AG04449 (cell line): ENCODE measurements around the gene ARPC2.
A peak's percentile ranks its signal among the peaks of the same experiment; 100 is the strongest.
"Not testable (repeated sequence)": the region's sequence is repeated elsewhere in the genome, so short reads cannot be mapped to it uniquely, and the experiment has no call there.

Experiments used
- CTCF ChIA-PET: fragments of 350-600 bp; formaldehyde crosslinking; extraction: SDS; loops from one replicate; lab custom pipeline; 2021; ENCODE audit warnings: antibody characterized with exemption; lab: Yijun Ruan, JAX
- POLR2A ChIA-PET: fragments of 400-600, 350-600 bp; formaldehyde crosslinking; extraction: SDS; loops from one replicate; lab custom pipeline; 2020; ENCODE audit warnings: antibody characterized with exemption, inconsistent platforms; lab: Yijun Ruan, JAX
- DNase-seq: peaks from one replicate; pipeline ENCODE4 v3.0.0-alpha.2; 2010; ENCODE audit warnings: low read depth, low spot score
- H3K4me3 ChIP-seq: 2 replicates; pipeline ENCODE4 v1.5.1; 2011; ENCODE audit warnings: low read depth, mild to moderate bottlenecking, control low read depth, low read length
- TF ChIP-seq, protein P1 (sequence below): IDR thresholded peaks from one replicate; pipeline ENCODE4 v1.5.1; 2011; ENCODE audit warnings: mild to moderate bottlenecking, moderate library complexity, low read length, control low read depth, inconsistent platforms; ENCODE audit not compliant: insufficient read depth; ENCODE audit errors: missing control alignments

The ARPC2 gene

DNA sequence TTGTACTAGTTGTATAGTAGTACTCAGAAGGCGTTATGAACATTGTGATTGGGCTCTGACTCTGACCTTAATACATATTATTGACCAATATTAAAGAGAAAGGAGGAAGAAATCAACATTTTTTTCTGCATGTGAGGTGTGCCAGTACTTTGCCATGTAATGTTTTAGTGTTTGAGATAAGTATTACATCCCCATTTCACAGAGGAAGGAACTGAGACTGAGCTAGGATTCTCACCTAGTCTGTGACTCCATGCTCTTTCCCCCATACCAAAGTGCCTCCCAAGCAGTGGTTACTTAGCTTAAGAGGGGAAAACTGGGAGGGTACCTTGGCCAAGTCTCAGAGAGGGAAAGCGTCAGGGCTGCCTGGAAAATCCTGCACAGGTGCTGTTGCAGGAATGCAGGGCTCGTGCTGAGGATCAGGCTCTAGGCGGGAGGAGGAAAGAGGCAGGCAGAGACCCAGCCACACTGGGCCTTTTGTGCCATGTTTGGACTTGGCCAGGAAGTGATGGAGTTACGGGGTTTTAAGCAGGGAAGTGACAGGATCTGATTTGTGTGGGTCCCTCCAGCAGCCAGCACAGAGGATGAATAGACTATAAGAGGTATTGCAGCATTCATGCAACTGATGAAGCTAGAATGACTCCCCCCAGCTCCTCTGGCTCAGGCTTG is 55.0 kb downstream of the ARPC2 start:
- H3K4me3 ChIP-seq: peak overlapping the region; percentile 6
- CTCF ChIA-PET: interaction anchor here (0.7 to 10.0 kb wide), 33 partner anchors 8 to 375 kb away, joined by 3 to 193 read pairs (median 6); partner anchors contain the start of genes CATIP, GPBAR1 and TMBIM1
- TF ChIP-seq, protein P1, sequence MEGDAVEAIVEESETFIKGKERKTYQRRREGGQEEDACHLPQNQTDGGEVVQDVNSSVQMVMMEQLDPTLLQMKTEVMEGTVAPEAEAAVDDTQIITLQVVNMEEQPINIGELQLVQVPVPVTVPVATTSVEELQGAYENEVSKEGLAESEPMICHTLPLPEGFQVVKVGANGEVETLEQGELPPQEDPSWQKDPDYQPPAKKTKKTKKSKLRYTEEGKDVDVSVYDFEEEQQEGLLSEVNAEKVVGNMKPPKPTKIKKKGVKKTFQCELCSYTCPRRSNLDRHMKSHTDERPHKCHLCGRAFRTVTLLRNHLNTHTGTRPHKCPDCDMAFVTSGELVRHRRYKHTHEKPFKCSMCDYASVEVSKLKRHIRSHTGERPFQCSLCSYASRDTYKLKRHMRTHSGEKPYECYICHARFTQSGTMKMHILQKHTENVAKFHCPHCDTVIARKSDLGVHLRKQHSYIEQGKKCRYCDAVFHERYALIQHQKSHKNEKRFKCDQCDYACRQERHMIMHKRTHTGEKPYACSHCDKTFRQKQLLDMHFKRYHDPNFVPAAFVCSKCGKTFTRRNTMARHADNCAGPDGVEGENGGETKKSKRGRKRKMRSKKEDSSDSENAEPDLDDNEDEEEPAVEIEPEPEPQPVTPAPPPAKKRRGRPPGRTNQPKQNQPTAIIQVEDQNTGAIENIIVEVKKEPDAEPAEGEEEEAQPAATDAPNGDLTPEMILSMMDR: no peak
- no peak for DNase-seq
- POLR2A ChIA-PET: interaction anchor here (1.2 to 2.5 kb wide), 3 partner anchors 12 to 125 kb away, joined by 3 to 13 read pairs (median 6); no protein-coding TSS in a partner anchor

DNA sequence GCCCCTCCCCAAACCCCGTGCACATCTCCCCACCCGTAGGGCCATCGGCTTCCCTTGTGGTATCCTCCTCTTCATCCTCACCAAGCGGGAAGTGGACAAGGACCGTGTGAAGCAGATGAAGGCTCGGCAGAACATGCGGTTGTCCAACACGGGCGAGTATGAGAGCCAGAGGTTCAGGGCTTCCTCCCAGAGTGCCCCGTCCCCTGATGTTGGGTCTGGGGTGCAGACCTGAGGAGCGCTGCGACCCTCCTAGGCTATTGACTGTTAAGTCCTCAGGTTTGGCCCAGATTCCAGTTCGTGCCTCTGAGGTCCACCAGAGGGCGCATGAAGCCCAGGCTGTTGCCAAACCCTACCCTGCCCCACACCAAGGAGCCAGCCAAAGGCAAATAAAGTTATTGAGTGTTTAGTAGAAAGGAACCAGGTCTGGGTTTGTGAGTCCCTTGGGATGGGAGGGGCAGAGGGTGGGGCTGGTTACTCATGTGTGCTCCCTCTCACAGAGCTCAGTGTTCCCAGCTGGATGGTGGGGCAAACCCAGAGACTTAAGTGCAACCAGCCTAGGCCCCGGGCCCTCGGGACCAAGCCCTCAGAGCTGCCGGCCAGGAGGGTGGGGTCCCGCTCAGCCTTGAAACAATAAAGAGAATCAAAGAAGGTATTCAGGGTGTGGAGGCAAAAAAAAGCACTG is 55.7 kb downstream of the ARPC2 start:
- DNase-seq: peak; percentile 55
- TF ChIP-seq, protein P1: peak; percentile 91
- CTCF ChIA-PET: interaction anchor here (0.5 to 10.0 kb wide), 45 partner anchors 9 to 414 kb away, joined by 3 to 193 read pairs (median 5); partner anchors contain the start of genes CATIP, GPBAR1 and TMBIM1
- peak overlapping the region; percentile 0; the same call in 1 of the 2 replicates for H3K4me3 ChIP-seq
- POLR2A ChIA-PET: interaction anchor here (1.1 to 4.0 kb wide), 3 partner anchors 11 to 14 kb away, joined by 3 to 20 read pairs (median 4); no protein-coding TSS in a partner anchor

DNA sequence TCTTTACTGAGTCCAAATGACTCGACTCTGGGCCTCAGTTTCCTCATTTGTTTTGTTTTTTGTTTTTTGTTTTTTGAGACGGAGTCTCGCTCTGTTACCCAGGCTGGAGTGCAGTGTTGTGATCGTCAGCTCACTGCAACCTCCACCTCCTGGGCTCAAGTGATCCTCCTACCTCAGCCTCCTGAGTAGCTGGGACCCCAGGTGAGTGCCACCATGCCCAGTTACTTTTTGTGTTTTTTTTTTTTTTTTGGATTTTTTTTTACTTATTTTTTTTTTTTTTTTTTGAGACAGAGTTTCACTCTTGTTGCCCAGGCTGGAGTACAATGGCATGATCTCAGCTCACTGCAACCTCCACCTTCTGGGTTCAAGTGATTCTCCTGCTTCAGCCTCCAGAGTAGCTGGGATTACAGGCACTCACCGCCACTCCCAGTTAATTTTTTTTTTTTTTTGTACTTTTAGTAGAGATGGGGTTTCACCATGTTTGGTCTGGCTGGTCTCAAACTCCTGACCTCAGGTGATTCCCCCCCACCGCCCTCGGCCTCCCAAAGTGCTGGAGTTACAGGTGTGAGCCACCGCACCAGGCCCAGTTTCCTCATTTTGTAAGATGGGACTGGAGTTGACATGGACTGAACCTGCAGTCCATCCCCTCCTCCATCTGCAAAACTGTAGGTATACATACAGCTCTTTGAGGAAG is 56.4 kb downstream of the ARPC2 start:
- POLR2A ChIA-PET: interaction anchor here (1.1 to 4.0 kb wide), 2 partner anchors 11 to 13 kb away, joined by 4 to 20 read pairs; no protein-coding TSS in a partner anchor
- not testable (repeated sequence) for H3K4me3 ChIP-seq, DNase-seq
- CTCF ChIA-PET: interaction anchor here (0.5 to 10.0 kb wide), 29 partner anchors 9 to 414 kb away, joined by 3 to 193 read pairs (median 6); partner anchors contain the start of genes CATIP, GPBAR1 and TMBIM1

DNA sequence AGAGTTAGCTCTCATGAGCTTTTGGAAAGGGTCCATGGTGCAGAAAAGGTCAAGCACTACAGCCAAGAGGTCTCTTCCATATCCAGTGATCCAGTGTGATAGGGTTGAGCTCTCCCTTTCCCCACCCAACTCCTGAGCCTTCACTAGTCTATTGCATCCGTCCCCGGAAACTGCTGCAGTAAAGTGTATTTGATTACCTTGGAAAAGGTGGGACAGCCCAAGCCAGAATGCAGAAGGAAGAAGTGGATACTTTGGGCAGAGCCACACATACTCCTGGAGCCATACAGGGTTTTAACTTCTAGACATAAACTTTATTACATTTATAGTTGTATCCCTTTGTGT is 56.9 kb downstream of the ARPC2 start:
- H3K4me3 ChIP-seq: no peak overlapping the region
- ChIA-PET CTCF (interaction anchor here (1.2 to 10.0 kb wide), 11 partner anchors 10 to 192 kb away, joined by 3 to 193 read pairs (median 10); partner anchors contain the start of genes CATIP and TMBIM1), POLR2A (interaction anchor here (4.0 kb wide), 1 partner anchor 13 kb away, joined by 20 read pairs; no protein-coding TSS in a partner anchor)
- TF ChIP-seq, protein P1: no peak
- DNase-seq: no peak

DNA sequence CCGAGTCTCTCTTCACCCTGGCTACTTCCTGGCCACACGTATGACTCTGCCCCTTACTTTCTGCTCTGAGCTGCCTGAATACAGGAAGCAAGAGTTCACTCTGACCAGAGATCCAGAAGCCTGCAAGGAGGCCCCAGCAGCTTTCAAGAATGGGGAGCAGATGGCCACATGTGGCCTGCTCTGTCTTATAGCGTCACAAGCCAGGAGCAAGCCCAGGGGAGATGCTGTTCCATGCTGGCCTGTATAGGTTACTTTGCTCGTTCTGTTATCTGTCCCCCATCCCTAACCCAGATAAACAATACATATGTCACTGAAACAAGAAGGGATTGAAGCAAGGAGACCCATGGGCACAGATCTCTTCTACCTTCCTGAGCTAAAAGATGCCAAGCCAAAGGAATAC is 57.6 kb downstream of the ARPC2 start:
- H3K4me3 ChIP-seq: no peak overlapping the region
- TF ChIP-seq, protein P1: no peak
- ChIA-PET CTCF (interaction anchor here (1.1 to 10.0 kb wide), 10 partner anchors 10 to 191 kb away, joined by 3 to 193 read pairs (median 30); partner anchors contain the start of genes CATIP and TMBIM1), POLR2A (interaction anchor here (0.9 to 4.0 kb wide), 2 partner anchors 12 to 48 kb away, joined by 3 to 20 read pairs; no protein-coding TSS in a partner anchor)
- no peak for DNase-seq
